Renal pelvis (tissue), 4 donors: ENCODE measurements around the gene TRDN. TPM values are rescaled to one million over a fixed set of nuclear protein-coding genes. Genes with fewer than 3 reads are reported as not detected.
"Not testable (repeated sequence)": the region's sequence is repeated elsewhere in the genome, so short reads cannot be mapped to it uniquely, and the experiment has no call there.

Source experiments
- DNase-seq: peaks from one replicate; pipeline ENCODE4 v3.0.0-alpha.2; 2013
- polyA plus RNA-seq, 3 donors: library from polyadenylated mRNA; unstranded; fragments of 120-200 nt; gene quantifications; one replicate each; pipeline ENCODE4 v1.2.1, GENCODE V29; 2013; ENCODE audit not compliant: insufficient read length in 3 of 3

TRDN gene
- polyA plus RNA-seq, 3 donors: 1.9 to 3.1 (median 2.7) TPM

DNA sequence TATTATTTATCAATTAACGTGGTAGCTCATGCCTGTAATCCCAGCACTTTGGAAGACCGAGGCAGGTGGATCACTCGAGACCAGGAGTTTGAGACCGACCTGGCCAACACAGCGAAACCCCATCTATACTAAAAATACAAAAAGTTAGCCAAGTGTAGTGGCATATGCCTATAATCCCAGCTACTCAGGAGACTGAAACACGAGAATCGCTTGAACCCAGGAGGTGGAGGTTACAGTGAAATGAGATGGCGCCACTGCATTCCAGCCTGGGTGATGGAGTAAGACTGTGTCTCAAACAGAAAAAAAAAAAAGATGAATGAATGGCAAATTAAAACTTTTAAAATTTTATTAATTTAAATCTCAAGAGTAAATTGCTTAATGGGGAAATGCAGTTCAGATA is 341.1 kb downstream of the TRDN start:
- no peak for DNase-seq

DNA sequence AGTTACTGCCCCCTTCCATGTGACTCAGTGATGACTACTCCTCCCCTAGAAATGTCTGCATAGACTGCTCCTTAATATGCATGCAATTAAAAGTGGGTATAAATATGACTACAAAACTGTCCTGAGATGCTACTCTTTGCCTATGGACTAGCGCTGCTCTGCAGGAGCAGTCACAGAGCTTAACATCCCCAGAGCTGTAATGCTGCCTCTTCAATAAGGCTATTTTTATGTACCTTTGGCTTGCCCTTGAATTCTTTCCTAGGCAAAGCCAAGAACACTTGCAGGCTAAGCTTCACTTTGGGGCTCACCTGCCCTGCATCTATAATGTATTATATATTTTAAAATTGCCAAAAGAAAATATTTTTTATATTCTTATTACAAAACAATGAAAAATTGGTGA is 341.6 kb downstream of the TRDN start:
- no peak for DNase-seq

DNA sequence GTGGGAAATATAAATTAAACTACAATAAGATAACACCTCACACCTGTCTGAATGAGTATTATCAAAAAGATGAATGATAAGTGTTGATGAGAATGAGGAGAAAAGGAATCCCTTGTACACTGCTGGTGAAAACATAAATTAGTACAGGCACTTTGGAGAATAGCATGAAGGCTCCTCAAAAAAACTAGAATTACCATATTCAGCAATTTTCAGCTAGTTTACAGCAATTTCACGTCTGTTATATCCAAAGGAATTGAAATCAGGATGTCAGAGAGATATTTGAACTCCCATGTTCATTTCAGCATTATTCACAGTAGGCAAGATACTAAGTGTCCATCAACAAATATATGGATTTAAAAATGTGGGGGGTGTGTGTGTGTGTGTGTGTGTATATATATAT is 348.1 kb downstream of the TRDN start:
- no peak for DNase-seq

GRCh38 chr6:123276546-123276980 is 360.2 kb downstream of the TRDN start:
- no peak for DNase-seq

DNA sequence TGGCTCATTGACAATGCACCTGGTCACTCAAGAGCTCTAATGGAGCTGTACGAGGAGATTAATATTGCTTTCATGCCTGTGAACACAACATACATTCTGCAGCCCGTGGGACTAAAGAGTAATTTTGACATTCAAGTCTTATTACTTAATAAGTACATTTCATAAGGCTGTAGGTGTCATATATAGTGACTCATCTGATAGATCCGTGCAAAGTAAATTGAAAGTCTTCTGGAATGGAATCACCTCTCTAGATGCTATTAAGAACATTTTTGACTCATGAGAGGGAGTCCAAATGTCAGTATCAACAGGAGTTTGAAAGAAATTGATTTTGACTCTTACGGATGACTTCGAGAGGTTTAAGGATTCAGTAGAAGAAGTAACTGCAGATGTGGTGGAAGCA is 372.8 kb downstream of the TRDN start:
- DNase-seq: no peak

GRCh38 chr6:123240626-123241025 is 396.1 kb downstream of the TRDN start:
- DNase-seq: no peak

GRCh38 chr6:123233336-123233735 is 403.4 kb downstream of the TRDN start:
- DNase-seq: no peak

DNA sequence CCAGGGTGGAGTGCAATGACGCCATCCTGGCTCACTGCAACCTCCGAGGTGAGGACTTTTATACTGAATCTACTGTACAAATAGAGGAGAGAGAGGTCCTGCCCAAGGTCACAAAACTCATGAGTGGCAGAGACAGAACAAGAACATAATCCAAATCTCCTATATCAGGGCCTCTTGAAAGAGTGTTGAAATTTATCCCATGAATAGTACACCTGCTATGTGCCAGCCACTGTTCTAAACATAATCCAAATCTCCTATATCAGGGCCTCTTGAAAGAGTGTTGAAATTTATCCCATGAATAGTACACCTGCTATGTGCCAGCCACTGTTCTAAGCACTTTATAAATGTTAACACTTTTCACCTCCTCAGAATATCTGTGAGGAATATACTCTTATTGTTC is 409.0 kb downstream of the TRDN start:
- DNase-seq: not testable (repeated sequence)

DNA sequence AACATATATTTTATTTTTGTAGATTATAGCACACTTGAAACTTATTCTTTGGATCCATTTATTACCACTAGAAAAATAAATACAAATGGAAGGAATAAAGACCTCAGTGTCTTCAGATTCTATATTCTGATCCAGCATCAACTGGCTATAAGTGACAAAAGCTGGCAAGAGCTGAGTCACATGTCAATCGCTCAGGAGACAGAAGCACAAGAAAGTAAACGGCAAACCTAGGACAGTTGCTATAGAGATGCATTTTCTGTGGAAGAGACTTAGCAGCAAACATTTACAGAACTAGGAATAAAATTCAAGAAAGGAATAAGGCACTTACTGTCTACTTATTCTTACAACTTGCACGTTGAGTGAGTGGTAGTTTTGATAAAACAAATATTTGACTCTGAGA is 410.4 kb downstream of the TRDN start:
- no peak for DNase-seq

GRCh38 chr6:123224077-123224476 is 412.7 kb downstream of the TRDN start:
- no peak for DNase-seq

DNA sequence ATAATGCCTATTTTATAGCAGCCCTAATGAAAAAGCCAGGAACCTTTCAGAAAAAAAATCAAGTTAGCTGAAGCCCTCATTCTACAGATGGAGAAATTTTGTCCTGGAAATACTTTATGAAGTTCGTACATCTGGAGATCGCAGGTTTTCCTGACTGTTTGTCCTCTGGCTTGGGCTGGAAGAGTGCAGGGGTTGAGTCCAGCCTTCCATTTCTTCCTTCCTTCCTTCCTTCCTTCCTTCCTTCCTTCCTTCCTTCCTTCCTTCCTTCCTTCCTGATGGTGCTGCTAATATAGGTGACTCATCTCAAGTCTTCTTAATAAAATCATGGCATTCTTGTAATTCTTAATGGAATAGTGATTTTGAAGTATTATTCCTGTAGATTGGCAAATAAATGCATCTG is 413.3 kb downstream of the TRDN start:
- no peak for DNase-seq

- DNase-seq: no peak
Measured at GRCh38 chr6:123215211-123215610, 421.5 kb downstream of the TRDN start.

GRCh38 chr6:123214433-123214832 is 422.3 kb downstream of the TRDN start:
- no peak for DNase-seq

DNA sequence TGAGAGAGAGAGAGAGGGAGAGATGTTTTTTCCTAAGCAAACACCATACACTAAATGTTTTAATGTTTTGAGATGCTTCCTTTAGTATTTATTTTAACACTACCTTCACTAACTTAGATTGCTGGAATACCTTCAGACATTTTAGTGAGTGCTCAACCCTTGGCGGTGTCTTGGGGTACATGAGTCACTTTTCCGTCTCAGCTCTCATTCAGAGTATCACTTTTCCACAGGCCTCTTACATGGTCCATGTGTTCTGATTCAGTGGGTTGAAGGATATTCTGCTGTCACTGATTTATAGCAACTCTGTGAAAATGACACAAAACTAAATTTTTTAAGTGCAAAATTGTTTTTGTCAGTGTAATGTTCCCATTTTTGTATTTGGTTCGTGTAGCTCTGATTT is 422.8 kb downstream of the TRDN start:
- no peak for DNase-seq

DNA sequence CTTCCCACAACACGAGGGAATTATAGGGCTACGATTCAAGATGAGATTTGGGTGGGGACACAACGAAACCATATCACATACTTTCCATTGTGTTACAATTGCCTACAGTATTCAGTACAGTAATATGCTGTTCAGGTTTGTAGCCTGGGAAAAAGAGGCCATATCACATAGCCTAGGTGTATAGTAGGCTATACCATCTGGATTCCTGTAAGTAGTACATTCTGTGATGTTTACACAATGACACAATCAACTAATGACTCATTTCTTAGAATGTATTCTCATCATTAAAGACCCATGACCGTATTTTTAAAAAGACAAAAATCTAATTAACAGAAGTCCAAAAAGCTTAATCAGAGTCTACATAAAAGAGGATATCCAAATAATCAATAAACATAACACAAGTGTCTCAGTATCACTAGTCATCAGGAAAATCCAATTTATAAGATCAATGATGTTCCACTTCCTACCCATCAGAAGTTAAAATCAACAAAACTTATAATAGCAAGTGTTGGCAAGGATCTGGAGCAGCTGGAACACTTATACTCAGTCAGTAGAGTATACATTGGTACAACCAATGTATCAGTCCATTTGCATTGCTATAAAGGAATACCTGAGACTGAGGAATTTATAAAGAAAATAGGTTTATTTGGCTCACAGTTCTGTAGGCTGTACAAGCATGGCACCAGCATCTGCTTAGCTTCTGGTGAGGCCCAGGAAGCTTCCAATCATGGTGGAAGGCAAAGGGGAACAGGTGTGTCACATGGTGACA is 424.8 kb downstream of the TRDN start:
- DNase-seq: no peak

- DNase-seq: no peak
Measured at GRCh38 chr6:123210645-123211044, 426.1 kb downstream of the TRDN start.

GRCh38 chr6:123207967-123208510 is 428.7 kb downstream of the TRDN start:
- DNase-seq: no peak

DNA sequence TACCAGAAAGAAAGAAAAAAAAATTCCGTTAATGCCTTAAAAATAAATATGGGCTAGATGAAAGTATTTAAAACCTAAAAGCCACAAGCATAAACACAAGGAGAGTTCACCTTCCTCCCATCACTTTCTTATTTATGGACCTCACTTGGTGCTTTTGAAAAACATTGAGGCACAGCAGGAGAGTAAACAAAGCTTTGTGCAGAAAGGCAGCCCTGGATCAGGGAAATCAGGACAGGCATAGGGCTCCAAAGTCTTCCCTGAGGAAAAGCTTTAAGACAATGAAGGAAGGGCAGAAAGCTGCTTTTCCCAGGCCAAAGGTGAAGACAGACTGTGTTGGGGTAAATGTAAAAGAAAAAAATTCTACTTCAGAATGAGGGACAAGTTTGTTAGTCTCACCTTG is 432.8 kb downstream of the TRDN start:
- no peak for DNase-seq

GRCh38 chr6:123201869-123202372 is 434.8 kb downstream of the TRDN start:
- DNase-seq: no peak

DNA sequence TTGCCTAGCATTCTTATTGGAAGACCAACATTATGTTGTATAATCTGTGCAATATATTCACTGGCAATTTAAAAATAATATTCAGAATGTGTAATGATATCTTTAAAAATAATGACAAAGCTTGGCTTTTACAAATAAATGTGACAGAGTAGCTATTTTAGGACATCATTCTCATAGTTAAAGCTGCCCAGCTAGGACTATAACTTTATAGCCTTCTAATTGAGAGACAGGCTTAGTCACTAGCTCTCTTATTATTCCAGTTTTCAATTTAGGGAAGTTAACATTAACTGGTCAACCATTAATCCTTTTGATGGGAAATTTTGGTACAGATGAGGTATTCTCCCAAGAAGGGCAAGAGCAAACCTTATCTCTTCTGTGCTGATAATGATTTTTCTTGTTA is 443.5 kb downstream of the TRDN start:
- no peak for DNase-seq

- DNase-seq: no peak
Measured at GRCh38 chr6:123189816-123190215, 446.9 kb downstream of the TRDN start.

DNA sequence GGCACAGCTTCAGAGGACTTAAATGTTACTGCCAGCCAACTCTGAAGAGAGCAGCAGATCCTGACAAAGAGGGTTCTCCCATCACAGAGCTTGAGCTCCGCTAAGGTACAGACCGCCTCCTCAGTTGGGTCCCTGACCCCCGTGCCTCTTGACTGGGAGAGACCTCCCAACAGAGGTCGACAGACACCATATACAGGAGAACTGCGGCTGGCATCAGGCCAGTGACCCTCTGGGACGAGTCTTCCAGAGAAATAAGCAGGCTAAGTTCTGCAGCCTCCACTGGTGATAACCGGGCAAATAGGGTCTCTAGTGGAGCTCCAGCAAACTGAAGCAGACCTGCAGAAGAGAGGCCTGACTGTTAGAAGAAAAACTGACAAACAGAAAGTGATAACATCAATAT is 453.8 kb downstream of the TRDN start:
- no peak for DNase-seq

DNA sequence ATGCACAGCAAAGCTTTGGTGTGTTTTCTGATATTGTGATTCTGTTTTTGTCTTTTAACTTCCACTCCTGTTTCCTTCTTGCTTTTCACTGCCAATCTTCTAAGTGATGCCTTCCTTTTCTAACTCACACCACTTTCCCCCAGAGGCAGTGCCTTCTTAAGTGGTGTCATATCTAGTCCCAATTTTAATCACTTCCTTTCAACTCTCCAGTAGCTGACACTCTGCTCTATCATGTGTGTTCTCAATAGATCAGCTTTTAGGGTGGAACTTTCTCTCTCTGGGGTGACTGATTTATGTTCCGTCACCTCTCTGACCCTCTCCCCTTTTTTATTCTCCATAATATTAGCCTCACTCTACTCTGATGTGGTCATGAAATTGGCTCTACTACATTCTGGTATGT is 460.0 kb downstream of the TRDN start:
- DNase-seq: no peak
